Central memory CD8-positive, alpha-beta T cell (primary cell): ENCODE data around the gene GALNT11.
"Not testable (repeated sequence)": the region's sequence is repeated elsewhere in the genome, so short reads cannot be mapped to it uniquely, and the experiment has no call there.

ENCODE experiments used
- ATAC-seq: fragments of 150-1000 bp; cut with Tn5 transposase; replicated peaks from 2 replicates; pipeline ENCODE4 v1.10.0; 2022; ENCODE audit warnings: mild to moderate bottlenecking, moderate FRiP score, moderate number of reproducible peaks; ENCODE audit not compliant: poor library complexity, severe bottlenecking; ENCODE audit errors: extremely low read depth
- DNase-seq, 2 donors: peaks; one replicate each; pipeline ENCODE4 v3.0.0; 2021; ENCODE audit warnings: low spot score in 2 of 2
- H3K27ac Mint-ChIP-seq: one replicate; pipeline ENCODE4 v1.8.0; 2022; ENCODE audit warnings: low read depth, mild to moderate bottlenecking, moderate library complexity, mixed read lengths
- H3K27me3 Mint-ChIP-seq: one replicate; pipeline ENCODE4 v1.8.0; 2022; ENCODE audit warnings: mixed read lengths
- H3K36me3 Mint-ChIP-seq: one replicate; pipeline ENCODE4 v1.8.0; 2022; ENCODE audit warnings: mild to moderate bottlenecking, moderate library complexity, mixed read lengths; ENCODE audit not compliant: insufficient read depth
- H3K4me1 Mint-ChIP-seq: one replicate; pipeline ENCODE4 v1.8.0; 2022; ENCODE audit warnings: mixed read lengths
- H3K4me3 Mint-ChIP-seq: one replicate; pipeline ENCODE4 v1.8.0; 2022; ENCODE audit warnings: mild to moderate bottlenecking, moderate library complexity, mixed read lengths
- H3K9me3 Mint-ChIP-seq: one replicate; pipeline ENCODE4 v1.8.0; 2022; ENCODE audit warnings: mixed read lengths

GALNT11 gene

DNA sequence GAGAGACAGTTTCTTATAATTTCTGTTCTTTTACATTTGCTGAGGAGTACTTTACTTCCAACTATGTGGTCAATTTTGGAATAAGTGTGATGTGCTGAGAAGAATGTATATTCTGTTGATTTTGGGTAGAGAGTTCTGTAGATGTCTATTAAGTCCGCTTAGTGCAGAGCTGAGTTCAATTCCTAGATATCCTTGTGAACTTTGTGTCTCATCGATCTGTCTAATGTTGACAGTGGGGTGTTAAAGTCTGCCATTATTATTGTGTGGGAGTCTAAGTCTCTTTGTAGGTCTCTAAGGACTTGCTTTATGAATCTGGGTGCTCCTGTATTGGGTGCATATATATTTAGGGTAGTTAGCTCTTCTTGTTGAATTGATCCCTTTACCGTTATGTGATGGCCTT, 38.3 kb downstream of the GALNT11 start:
- not testable (repeated sequence) for H3K9me3 Mint-ChIP-seq, DNase-seq, H3K4me3 Mint-ChIP-seq, H3K27me3 Mint-ChIP-seq, ATAC-seq
- peak overlapping the region; percentile 22 for H3K27ac Mint-ChIP-seq
- H3K36me3 Mint-ChIP-seq, result peaks cover 11% of the 10 kb centered on the region
- peaks cover 64% of the 10 kb centered on the region for H3K4me1 Mint-ChIP-seq

DNA sequence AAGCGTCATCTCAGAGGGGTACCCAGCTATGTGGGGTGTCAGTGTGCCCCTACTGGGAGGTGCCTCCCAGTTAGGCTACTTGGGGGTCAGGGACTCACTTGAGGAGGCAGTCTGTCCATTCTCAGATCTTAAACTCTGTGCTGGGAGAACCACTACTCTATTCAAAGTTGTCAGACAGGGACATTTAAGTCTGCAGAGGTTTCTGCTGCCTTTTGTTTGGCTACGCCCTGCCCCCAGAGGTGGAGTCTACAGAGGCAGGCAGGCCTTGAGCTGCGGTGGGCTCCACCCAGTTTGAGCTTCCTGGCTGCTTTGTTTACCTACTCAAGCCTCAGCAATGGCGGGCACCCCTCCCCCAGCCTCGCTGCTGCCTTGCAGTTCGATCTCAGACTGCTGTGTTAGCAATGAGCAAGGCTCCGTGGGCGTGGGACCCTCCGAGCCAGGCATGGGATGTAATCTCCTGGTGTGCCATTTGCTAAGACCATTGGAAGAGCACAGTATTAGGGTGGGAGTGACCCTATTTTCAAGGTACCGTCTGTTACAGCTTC, 40.4 kb downstream of the GALNT11 start:
- not testable (repeated sequence) for H3K27ac Mint-ChIP-seq, H3K9me3 Mint-ChIP-seq, H3K36me3 Mint-ChIP-seq, ATAC-seq, DNase-seq, H3K27me3 Mint-ChIP-seq, H3K4me3 Mint-ChIP-seq
- H3K4me1 Mint-ChIP-seq, result peaks cover 71% of the 10 kb centered on the region

DNA sequence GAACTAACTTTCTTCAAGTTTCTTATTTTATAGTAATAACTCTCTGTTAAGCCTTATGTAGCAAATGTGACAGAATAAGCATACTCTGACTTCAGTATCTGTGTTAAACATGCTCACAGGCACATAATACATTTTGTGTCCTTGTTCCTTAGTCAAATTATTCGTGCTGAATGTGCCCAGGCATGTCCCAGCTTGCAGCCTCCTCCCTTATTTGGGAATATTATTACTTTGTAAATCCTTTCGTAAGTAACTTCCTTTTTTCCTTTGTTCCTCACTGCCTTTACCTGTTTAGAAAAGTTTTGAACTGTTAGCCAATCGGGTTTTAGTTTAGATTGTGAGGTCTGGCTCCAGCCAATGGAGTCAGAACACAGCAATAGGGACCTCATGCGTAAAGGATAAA, 46.9 kb downstream of the GALNT11 start:
- Mint-ChIP-seq H3K27me3 (no peaks in the 10 kb centered on the region), H3K4me1 (peaks cover 55% of the 10 kb centered on the region), H3K27ac (no peak overlapping the region), H3K4me3 (no peak overlapping the region), H3K9me3 (no peaks in the 10 kb centered on the region), H3K36me3 (peaks cover 2% of the 10 kb centered on the region)
- no peak for ATAC-seq
- no peak for DNase-seq

DNA sequence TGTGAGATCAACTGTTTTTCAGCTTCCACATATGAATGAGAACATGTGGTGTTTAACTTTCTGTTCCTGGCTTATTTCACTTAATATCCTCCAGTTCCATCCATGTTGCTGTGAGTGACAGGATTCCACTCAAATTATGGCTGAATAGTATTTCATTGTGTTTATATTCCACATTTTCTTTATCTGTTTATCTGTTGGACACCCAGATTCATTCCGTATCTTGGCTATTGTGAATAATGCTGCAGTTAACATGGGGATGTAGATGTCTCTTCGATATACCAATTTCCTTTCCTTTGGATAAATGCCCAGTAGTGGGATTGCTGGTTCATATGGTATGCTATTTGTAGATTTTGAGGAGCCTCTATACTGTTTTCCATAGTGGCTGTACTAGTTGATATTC, 47.9 kb downstream of the GALNT11 start:
- Mint-ChIP-seq H3K4me3 (no peak overlapping the region), H3K27ac (no peak overlapping the region), H3K4me1 (peaks cover 52% of the 10 kb centered on the region), H3K27me3 (no peaks in the 10 kb centered on the region), H3K36me3 (peaks cover 2% of the 10 kb centered on the region), H3K9me3 (no peaks in the 10 kb centered on the region)
- DNase-seq, result no peak
- ATAC-seq, result no peak

DNA sequence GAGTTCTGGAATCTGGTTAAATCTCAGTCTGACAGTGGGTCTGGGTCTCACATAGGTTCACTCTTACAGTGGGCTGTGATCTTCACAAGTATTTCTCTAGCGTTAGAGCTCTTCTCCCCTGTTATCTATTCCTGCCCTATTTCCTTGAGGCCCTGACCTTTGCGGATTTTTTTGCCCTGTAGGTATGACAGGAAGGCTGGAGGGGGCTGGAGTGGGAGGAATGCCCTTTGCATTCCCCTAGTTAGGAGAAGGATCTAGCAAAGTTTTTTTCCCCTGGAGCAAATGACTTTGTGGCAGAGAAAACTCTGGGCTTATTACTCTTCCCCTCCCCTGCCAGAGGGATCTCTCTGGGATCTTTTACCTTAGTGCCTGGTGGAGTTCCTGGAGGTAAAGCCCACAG, 49.2 kb downstream of the GALNT11 start:
- Mint-ChIP-seq H3K4me1 (peaks cover 63% of the 10 kb centered on the region), H3K36me3 (no peaks in the 10 kb centered on the region), H3K4me3 (no peak overlapping the region), H3K27ac (no peak overlapping the region), H3K27me3 (no peaks in the 10 kb centered on the region), H3K9me3 (no peaks in the 10 kb centered on the region)
- DNase-seq, result no peak
- ATAC-seq, result no peak

DNA sequence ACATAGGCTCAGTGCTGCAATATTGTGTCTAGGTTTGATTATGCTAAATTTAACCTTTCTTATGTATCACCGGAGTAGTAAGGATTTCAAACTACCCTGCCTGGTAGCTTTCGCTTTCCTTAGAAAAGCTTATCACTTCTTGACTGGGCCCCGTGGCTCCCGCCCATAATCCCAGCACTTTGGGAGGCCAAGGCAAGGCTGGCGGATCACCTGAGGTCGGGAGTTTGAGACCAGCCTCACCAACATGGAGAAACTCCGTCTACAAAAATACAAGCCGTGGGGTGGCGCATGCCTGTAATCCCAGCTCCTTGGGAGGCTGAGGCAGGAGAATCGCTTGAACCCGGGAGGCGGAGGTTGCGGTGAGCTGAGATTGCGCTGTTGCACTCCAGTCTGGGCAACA, 49.9 kb downstream of the GALNT11 start:
- H3K4me1 Mint-ChIP-seq, result peaks cover 61% of the 10 kb centered on the region
- DNase-seq, H3K36me3 Mint-ChIP-seq, H3K27ac Mint-ChIP-seq, H3K27me3 Mint-ChIP-seq, ATAC-seq, H3K4me3 Mint-ChIP-seq, H3K9me3 Mint-ChIP-seq: not testable (repeated sequence)

DNA sequence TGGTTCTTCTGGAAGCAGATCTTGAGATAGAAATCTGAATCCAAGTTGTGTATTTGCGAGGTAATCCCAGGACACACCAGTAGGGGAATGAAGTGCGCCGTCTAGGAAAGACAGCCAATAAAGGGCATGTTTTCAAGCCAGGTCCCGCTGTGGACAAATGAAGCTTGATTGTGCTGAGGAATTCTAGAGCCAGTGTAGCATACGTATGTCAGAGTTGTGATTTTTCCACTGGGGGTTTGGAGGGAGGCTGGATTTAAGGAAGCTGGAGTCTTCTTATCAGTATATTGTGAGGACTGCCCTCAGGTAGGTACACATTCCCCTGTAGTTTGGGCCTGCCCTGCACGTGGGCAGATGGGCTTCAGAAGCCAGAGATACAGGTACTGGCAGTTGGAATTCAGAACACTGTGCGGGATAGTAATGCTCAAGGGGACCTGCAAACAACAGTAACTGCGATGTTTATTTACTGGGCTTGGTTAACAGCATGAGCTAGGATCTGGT, 50.9 kb downstream of the GALNT11 start:
- Mint-ChIP-seq H3K27ac (no peak overlapping the region), H3K4me3 (no peak overlapping the region), H3K9me3 (no peaks in the 10 kb centered on the region), H3K36me3 (no peaks in the 10 kb centered on the region), H3K27me3 (no peaks in the 10 kb centered on the region), H3K4me1 (peaks cover 54% of the 10 kb centered on the region)
- ATAC-seq (no peak), DNase-seq (no peak)

DNA sequence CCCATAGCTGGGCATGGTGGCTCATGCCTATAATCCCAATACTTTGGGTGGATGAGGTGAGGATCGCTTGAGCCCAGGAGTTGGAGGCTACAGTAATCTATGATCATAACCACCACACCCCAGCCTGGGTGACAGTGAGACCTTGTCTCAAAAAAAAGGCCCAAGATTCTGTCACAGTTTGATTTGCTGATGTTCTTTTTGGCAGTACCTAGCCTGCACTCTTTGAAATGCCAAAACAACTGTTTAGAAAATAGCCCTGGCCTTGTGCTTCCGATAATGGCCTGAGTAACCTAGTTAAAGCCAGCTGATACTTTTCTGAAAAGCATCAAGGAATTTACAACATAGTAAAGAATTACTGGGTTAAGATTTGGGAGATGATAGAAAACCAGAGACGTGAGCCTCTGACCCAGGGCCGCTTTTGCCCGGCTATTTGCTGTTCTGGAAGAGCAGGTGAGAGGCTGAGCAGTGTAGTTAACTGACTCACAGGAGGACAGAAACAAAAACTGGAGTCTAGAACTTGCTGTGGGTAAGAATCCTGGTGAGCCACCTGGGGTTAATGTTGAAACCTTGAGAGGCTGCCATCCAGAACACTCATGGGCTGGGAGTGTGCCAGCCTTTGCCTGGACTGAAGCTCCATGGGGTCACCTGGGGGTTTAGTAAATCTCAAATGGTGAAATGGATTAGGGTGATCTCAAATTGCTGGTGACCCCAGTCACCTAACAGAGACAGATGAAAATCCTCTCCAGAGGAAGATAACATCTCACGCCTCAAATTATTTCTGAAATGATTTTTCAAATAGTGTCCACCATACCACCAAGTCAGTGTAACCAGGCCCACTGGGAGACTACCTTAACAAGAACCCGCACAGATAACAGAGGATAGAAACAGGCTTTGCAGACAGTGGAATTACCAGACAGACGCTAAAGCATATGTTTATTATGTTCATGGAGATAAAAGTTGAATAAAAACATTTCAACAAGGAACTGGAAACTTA, 51.8 kb downstream of the GALNT11 start:
- peak overlapping the region; percentile 35 for H3K27ac Mint-ChIP-seq
- H3K36me3 Mint-ChIP-seq, result no peaks in the 10 kb centered on the region
- no peak for DNase-seq
- no peaks in the 10 kb centered on the region for H3K27me3 Mint-ChIP-seq
- peaks cover 59% of the 10 kb centered on the region for H3K4me1 Mint-ChIP-seq
- no peak overlapping the region for H3K4me3 Mint-ChIP-seq
- H3K9me3 Mint-ChIP-seq, result no peaks in the 10 kb centered on the region
- ATAC-seq, result no peak

DNA sequence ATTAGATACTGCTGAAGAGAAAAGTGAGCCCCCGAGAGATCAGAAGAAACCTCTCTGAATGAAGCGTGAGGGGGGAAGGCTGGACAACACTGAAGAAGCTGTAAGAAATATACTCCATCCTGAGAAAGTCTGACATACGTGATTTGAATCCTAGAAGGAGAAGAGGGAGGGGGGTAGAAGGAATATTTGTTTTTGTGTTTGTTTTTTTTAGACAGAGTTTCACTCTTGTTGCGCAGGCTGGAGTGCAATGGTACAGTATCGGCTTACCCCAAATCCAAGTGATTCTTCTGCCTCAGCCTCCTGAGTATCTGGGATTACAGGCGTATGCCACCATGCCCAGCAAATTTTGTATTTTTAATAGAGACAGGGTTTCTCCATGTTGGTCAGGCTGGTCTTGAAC, 52.6 kb downstream of the GALNT11 start:
- no peaks in the 10 kb centered on the region for H3K27me3 Mint-ChIP-seq
- DNase-seq (no peak), ATAC-seq (no peak)
- H3K4me3 Mint-ChIP-seq, result no peak overlapping the region
- no peaks in the 10 kb centered on the region for H3K9me3 Mint-ChIP-seq
- peak overlapping the region; percentile 35 for H3K27ac Mint-ChIP-seq
- H3K4me1 Mint-ChIP-seq, result peaks cover 60% of the 10 kb centered on the region
- no peaks in the 10 kb centered on the region for H3K36me3 Mint-ChIP-seq

DNA sequence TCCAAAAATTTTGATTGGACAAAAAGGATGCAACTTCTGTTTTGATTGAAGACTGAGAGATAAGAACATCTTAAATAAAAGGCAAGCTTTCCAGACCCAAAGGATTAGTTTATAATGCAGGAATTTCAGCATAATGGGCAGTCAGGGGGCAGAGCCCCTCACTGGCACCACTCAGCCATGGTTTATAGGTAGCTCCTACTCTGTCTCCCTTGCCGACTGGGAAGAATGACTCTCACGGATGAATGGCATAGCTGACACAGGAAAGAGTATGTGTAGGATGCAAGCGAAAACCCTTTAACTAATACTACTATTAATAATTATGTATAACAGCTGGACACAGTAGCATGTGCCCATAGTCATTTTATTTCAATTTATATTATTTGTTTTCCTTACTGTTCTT, 53.3 kb downstream of the GALNT11 start:
- H3K27ac Mint-ChIP-seq, result no peak overlapping the region
- no peaks in the 10 kb centered on the region for H3K9me3 Mint-ChIP-seq
- ATAC-seq (no peak), DNase-seq (no peak)
- H3K36me3 Mint-ChIP-seq, result no peaks in the 10 kb centered on the region
- H3K4me3 Mint-ChIP-seq, result no peak overlapping the region
- no peaks in the 10 kb centered on the region for H3K27me3 Mint-ChIP-seq
- peaks cover 60% of the 10 kb centered on the region for H3K4me1 Mint-ChIP-seq

DNA sequence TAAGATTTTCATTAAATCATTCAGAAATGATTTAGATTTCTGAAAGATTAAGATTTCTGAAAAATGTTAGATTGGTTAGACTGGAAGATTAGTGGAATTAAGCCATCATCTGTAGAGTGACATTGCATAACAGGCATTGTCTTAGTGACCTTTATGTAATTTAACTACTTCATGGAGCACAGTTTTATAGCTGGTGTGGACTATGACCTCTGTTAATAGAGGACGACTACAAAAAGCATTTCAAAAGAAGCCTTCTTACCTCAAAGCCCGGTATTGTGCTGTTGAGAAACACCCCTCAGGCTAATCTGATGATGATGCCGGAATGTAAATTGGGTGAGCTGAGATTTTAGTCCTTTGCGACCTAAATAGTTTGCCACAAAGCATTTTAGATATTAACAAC, 55.6 kb downstream of the GALNT11 start:
- H3K9me3 Mint-ChIP-seq, result no peaks in the 10 kb centered on the region
- no peaks in the 10 kb centered on the region for H3K27me3 Mint-ChIP-seq
- no peak overlapping the region for H3K27ac Mint-ChIP-seq
- no peak for DNase-seq
- peaks cover 2% of the 10 kb centered on the region for H3K36me3 Mint-ChIP-seq
- ATAC-seq, result no peak
- H3K4me1 Mint-ChIP-seq, result peaks cover 52% of the 10 kb centered on the region
- H3K4me3 Mint-ChIP-seq, result no peak overlapping the region

DNA sequence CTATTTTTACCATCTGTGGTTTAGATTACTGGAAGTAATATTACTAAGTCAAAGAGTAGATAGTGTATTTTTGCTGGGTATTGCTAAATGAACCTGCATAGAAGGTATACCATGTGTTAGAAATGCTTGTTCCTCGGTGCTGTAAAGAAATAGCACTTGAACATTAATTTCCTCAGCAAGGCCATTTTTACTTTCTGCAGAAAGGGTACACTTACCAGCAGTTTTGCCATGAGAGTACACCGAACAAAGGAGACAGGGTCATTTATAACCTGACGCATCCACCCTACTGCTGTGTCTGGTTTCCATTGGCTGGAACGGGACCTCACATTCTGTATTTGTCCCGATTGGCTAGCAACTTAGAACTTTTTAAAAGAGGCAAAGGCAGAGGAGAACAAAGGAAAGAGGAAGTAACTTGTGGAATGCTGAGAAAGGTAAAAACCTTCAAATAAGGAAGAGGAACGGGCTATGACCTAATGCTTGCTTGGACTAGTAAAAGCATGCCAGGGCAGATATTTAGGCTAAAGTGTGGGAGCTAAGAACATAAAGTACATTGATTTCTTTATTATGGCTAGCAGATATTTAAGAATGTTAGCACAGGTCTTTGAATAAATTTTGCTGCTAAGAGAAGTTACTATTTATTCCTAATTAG, 56.7 kb downstream of the GALNT11 start:
- H3K27ac Mint-ChIP-seq, DNase-seq, ATAC-seq, H3K36me3 Mint-ChIP-seq, H3K4me3 Mint-ChIP-seq, H3K27me3 Mint-ChIP-seq, H3K9me3 Mint-ChIP-seq: not testable (repeated sequence)
- H3K4me1 Mint-ChIP-seq, result peaks cover 49% of the 10 kb centered on the region
